CD14-positive monocyte (primary cell): ENCODE results near the gene AMIGO2. TPM values are rescaled to one million over a fixed set of nuclear protein-coding genes. Genes with fewer than 3 reads are reported as not detected.

ENCODE experiments used
- DNase-seq, 3 donors: peaks; one replicate each; pipeline ENCODE4 v3.0.0-alpha.2; 2011 to 2022
- H2AFZ ChIP-seq: 2 replicates; pipeline ENCODE4 v1.6.0; 2012; ENCODE audit warnings: mild to moderate bottlenecking, low read depth, low read length, inconsistent platforms; ENCODE audit not compliant: insufficient read depth, poor library complexity, severe bottlenecking
- H3K27ac ChIP-seq, 2 donors: 1 replicate in 1 of 2; 2 replicates in 1 of 2; pipeline ENCODE4 v1.5.1; 2012 to 2013; ENCODE audit warnings: low read length in 2 of 2, control low read depth in 1 of 2, inconsistent platforms in 1 of 2, low read depth in 1 of 2, mild to moderate bottlenecking in 1 of 2
- H3K27me3 ChIP-seq, 2 donors: one replicate each; pipeline versions ENCODE4 v1.6.0 to v1.6.1; 2011 to 2013; ENCODE audit warnings: low read length in 2 of 2; ENCODE audit not compliant: control insufficient read depth in 2 of 2, insufficient read depth in 2 of 2
- H3K36me3 ChIP-seq, 2 donors: replicated peaks in 1 of 2; 1 replicate in 1 of 2; 2 replicates in 1 of 2; pipeline versions ENCODE4 v1.5.1 to v1.6.1; 2012 to 2013; ENCODE audit warnings: low read length in 2 of 2, control low read depth in 1 of 2, inconsistent platforms in 1 of 2, mild to moderate bottlenecking in 1 of 2; ENCODE audit not compliant: insufficient read depth in 2 of 2, control insufficient read depth in 1 of 2
- H3K4me1 ChIP-seq, 2 donors: 1 replicate in 1 of 2; 2 replicates in 1 of 2; pipeline versions ENCODE4 v1.5.1 to v1.6.1; 2012 to 2013; ENCODE audit warnings: low read length in 2 of 2, control low read depth in 1 of 2, inconsistent platforms in 1 of 2, mild to moderate bottlenecking in 1 of 2, moderate library complexity in 1 of 2; ENCODE audit not compliant: insufficient read depth in 2 of 2, control insufficient read depth in 1 of 2
- H3K4me2 ChIP-seq: replicated peaks from 2 replicates; pipeline ENCODE3; 2012; ENCODE audit warnings: low read length, moderate library complexity, mild to moderate bottlenecking; ENCODE audit not compliant: poor library complexity, severe bottlenecking; ENCODE audit errors: extremely low read depth
- H3K4me3 ChIP-seq, 3 experiments: fragments of 200-600 bp in 1 of 3; sonication (generic) in 1 of 3; replicated peaks in 1 of 3; 1 replicate in 2 of 3; 2 replicates in 1 of 3; pipeline ENCODE4 v1.5.1; 2011 to 2013; ENCODE audit warnings: low read length in 3 of 3, mild to moderate bottlenecking in 3 of 3, control low read depth in 2 of 3, low read depth in 2 of 3, inconsistent platforms in 1 of 3, moderate library complexity in 1 of 3
- H3K79me2 ChIP-seq: 2 replicates; pipeline ENCODE4 v1.6.0; 2012; ENCODE audit warnings: mild to moderate bottlenecking, control low read depth, inconsistent platforms, low read length, moderate library complexity; ENCODE audit not compliant: insufficient read depth
- H3K9ac ChIP-seq: 2 replicates; pipeline ENCODE4 v1.6.0; 2017; ENCODE audit warnings: low read length, mild to moderate bottlenecking; ENCODE audit not compliant: insufficient read depth, poor library complexity, severe bottlenecking
- H3K9me3 ChIP-seq, 2 donors: replicated peaks in 1 of 2; 1 replicate in 1 of 2; 2 replicates in 1 of 2; pipeline versions ENCODE4 v1.5.1 to v1.6.1; 2012 to 2013; ENCODE audit warnings: low read length in 2 of 2, control low read depth in 1 of 2; ENCODE audit not compliant: control insufficient read depth in 1 of 2, insufficient read depth in 1 of 2
- H4K20me1 ChIP-seq: 2 replicates; pipeline ENCODE4 v1.6.0; 2012; ENCODE audit warnings: mild to moderate bottlenecking, low read length, control low read depth, moderate library complexity; ENCODE audit not compliant: insufficient read depth
- H3K27ac Mint-ChIP-seq, 7 donors: one replicate each; pipeline ENCODE4 v1.8.0; 2020; ENCODE audit warnings: mild to moderate bottlenecking in 7 of 7, mixed read lengths in 7 of 7, moderate library complexity in 6 of 7, inconsistent platforms in 2 of 7
- H3K27me3 Mint-ChIP-seq, 3 donors: one replicate each; pipeline ENCODE4 v1.8.0; 2021 to 2022; ENCODE audit warnings: low read depth in 3 of 3, mild to moderate bottlenecking in 3 of 3, mixed read lengths in 3 of 3, moderate library complexity in 3 of 3, inconsistent platforms in 1 of 3
- H3K36me3 Mint-ChIP-seq, 2 donors: one replicate each; pipeline ENCODE4 v1.8.0; 2020; ENCODE audit warnings: mixed read lengths in 2 of 2, inconsistent platforms in 1 of 2, mild to moderate bottlenecking in 1 of 2
- H3K4me1 Mint-ChIP-seq: one replicate; pipeline ENCODE4 v1.8.0; 2020; ENCODE audit warnings: mild to moderate bottlenecking, mixed read lengths
- H3K4me3 Mint-ChIP-seq, 2 donors: one replicate each; pipeline ENCODE4 v1.8.0; 2020; ENCODE audit warnings: mild to moderate bottlenecking in 2 of 2, mixed read lengths in 2 of 2, moderate library complexity in 1 of 2
- H3K9me3 Mint-ChIP-seq, 7 donors: one replicate each; pipeline ENCODE4 v1.8.0; 2020 to 2022; ENCODE audit warnings: mixed read lengths in 7 of 7, mild to moderate bottlenecking in 6 of 7, moderate library complexity in 6 of 7, inconsistent platforms in 2 of 7
- CTCF ChIP-seq: fragments of 200-600 bp; IDR thresholded peaks from one replicate; pipeline ENCODE4 v1.8.0; 2022; ENCODE audit warnings: antibody characterized with exemption, mild to moderate bottlenecking
- WGBS: methylation state at CpG from one replicate; pipeline ENCODE4 v1.1.5; 2013; ENCODE audit warnings: missing lambda C conversion rate; ENCODE audit not compliant: insufficient coverage; 5-methylcytosine and 5-hydroxymethylcytosine counted together
- intact Hi-C, 2 donors: fragments of 100-400 bp; cut with micrococcal nuclease; formaldehyde crosslinking; loops; one replicate each; pipeline versions ENCODE4 v1.15.0 to v1.15.1; 2023
- polyA plus RNA-seq, 3 donors: library from polyadenylated mRNA; depleted of rRNA in 1 of 3; unstranded in 2 of 3; stranded (reverse) in 1 of 3; fragments of 300-500 nt in 2 of 3; fragments of >200 nt in 1 of 3; fragmentation: Illumina TruSeq in 2 of 3; gene quantifications; 1 replicate in 2 of 3; 2 replicates in 1 of 3; pipeline ENCODE4 v1.2.3, GENCODE V29; 2012 to 2021

The AMIGO2 gene
- polyA plus RNA-seq, 3 donors = 0.14 to 0.77 (median 0.21) TPM

GRCh38 chr12:47099610-47100009, 19.9 kb upstream of the AMIGO2 start:
- Mint-ChIP-seq H3K4me3 (no peak overlapping the region), H3K9me3 (peaks cover 0 to 2% (median 0%) of the 10 kb centered on the region in 7 donors), H3K27me3 (peaks cover 1 to 2% (median 2%) of the 10 kb centered on the region in 3 donors), H3K36me3 (no peaks in the 10 kb centered on the region), H3K4me1 (no peaks in the 10 kb centered on the region), H3K27ac (no peak overlapping the region)
- Histone ChIP-seq H3K79me2 (no peaks in the 10 kb centered on the region), H2AFZ (no peak overlapping the region), H3K9me3 (no peaks in the 10 kb centered on the region), H3K27me3 (no peaks in the 10 kb centered on the region), H3K36me3 (no peaks in the 10 kb centered on the region), H3K9ac (no peak overlapping the region), H4K20me1 (no peaks in the 10 kb centered on the region), H3K27ac (no peak overlapping the region), H3K4me2 (no peak overlapping the region), H3K4me1 (no peaks in the 10 kb centered on the region), H3K4me3 (no peak overlapping the region)
- TF ChIP-seq CTCF = no peak
- no CpG with 5 or more reads among the region's 2 CpGs for WGBS
- no peak for DNase-seq
- intact Hi-C loops = no loop called here

GRCh38 chr12:47098099-47098498, 18.3 kb upstream of the AMIGO2 start:
- H3K36me3 ChIP-seq = no peaks in the 10 kb centered on the region
- peaks cover 1 to 2% (median 2%) of the 10 kb centered on the region in 3 donors for H3K27me3 Mint-ChIP-seq
- H3K27ac ChIP-seq = no peak overlapping the region
- H3K27ac Mint-ChIP-seq = no peak overlapping the region
- no peaks in the 10 kb centered on the region for H3K9me3 ChIP-seq
- H3K9ac ChIP-seq = no peak overlapping the region
- TF ChIP-seq CTCF = no peak
- no peak overlapping the region for H2AFZ ChIP-seq
- H3K4me3 Mint-ChIP-seq = no peak overlapping the region
- H3K4me2 ChIP-seq = no peak overlapping the region
- H3K79me2 ChIP-seq = no peaks in the 10 kb centered on the region
- 98% methylated on average over 6 of the region's 6 CpGs for WGBS
- H3K9me3 Mint-ChIP-seq = peaks cover 0 to 2% (median 0%) of the 10 kb centered on the region in 7 donors
- no peaks in the 10 kb centered on the region for H3K4me1 Mint-ChIP-seq
- no peaks in the 10 kb centered on the region for H3K4me1 ChIP-seq
- no peaks in the 10 kb centered on the region for H3K36me3 Mint-ChIP-seq
- intact Hi-C loops = no loop called here
- no peak overlapping the region for H3K4me3 ChIP-seq
- no peak for DNase-seq
- H3K27me3 ChIP-seq = no peaks in the 10 kb centered on the region
- H4K20me1 ChIP-seq = no peaks in the 10 kb centered on the region
